Epithelial cell of esophagus (primary cell): Measurements from ENCODE around the gene CREB3L4.

ENCODE experiments used
- DNase-seq: peaks from one replicate; pipeline ENCODE4 v3.0.0; 2010; ENCODE audit warnings: low read depth
- H3K4me3 ChIP-seq: 2 replicates; pipeline ENCODE4 v1.5.1; 2011; ENCODE audit warnings: mild to moderate bottlenecking, low read length, control low read depth
- TF ChIP-seq, protein P1 (sequence below): IDR thresholded peaks from 2 replicates; pipeline ENCODE4 v1.5.1; 2011; ENCODE audit warnings: low read depth, mild to moderate bottlenecking, low read length, control low read depth, inconsistent platforms; ENCODE audit not compliant: insufficient read depth; ENCODE audit errors: missing control alignments

Gene CREB3L4

DNA sequence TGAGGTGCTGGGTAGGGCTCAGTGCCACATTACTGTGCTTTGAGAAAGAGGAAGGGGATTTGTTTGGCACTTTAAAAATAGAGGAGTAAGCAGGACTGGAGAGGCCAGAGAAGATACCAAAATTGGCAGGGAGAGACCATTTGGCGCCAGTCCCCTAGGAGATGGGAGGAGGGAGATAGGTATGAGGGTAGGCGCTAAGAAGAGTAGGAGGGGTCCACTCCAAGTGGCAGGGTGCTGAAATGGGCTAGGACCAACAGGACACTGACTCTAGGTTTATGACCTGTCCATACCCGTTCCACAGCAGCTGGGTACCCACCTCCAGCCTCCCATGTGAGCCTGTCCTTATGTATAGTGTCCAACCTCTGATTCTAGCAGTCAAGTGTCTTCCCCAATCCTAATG, 8.2 kb upstream of the CREB3L4 start:
- DNase-seq = no peak
- no peak overlapping the region for H3K4me3 ChIP-seq
- TF ChIP-seq, protein P1, sequence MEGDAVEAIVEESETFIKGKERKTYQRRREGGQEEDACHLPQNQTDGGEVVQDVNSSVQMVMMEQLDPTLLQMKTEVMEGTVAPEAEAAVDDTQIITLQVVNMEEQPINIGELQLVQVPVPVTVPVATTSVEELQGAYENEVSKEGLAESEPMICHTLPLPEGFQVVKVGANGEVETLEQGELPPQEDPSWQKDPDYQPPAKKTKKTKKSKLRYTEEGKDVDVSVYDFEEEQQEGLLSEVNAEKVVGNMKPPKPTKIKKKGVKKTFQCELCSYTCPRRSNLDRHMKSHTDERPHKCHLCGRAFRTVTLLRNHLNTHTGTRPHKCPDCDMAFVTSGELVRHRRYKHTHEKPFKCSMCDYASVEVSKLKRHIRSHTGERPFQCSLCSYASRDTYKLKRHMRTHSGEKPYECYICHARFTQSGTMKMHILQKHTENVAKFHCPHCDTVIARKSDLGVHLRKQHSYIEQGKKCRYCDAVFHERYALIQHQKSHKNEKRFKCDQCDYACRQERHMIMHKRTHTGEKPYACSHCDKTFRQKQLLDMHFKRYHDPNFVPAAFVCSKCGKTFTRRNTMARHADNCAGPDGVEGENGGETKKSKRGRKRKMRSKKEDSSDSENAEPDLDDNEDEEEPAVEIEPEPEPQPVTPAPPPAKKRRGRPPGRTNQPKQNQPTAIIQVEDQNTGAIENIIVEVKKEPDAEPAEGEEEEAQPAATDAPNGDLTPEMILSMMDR = no peak

GRCh38 chr1:153960206-153960605, 7.5 kb upstream of the CREB3L4 start:
- no peak overlapping the region for H3K4me3 ChIP-seq
- TF ChIP-seq, protein P1 = no peak
- DNase-seq = no peak

- peak overlapping the region; percentile 51 for H3K4me3 ChIP-seq
- TF ChIP-seq, protein P1 = no peak
- no peak for DNase-seq
These were observed 6.3 kb upstream of the CREB3L4 start for GRCh38 chr1:153961421-153961820.

GRCh38 chr1:153962088-153963029, 5.3 kb upstream of the CREB3L4 start:
- H3K4me3 ChIP-seq = peak overlapping the region; percentile 51
- TF ChIP-seq, protein P1 = no peak
- DNase-seq = peak; percentile 82

- peak within 1 kb of the TSS; percentile 51 for H3K4me3 ChIP-seq
- TF ChIP-seq, protein P1 = no peak
These were observed 4.5 kb upstream of the CREB3L4 start, which contains the start of gene SLC39A1 for GRCh38 chr1:153963030-153963849. Gene SLC39A1, minus strand, starts transcription at chr1:153963537. Its CDS starts 822 bp downstream, at chr1:153962715.

DNA sequence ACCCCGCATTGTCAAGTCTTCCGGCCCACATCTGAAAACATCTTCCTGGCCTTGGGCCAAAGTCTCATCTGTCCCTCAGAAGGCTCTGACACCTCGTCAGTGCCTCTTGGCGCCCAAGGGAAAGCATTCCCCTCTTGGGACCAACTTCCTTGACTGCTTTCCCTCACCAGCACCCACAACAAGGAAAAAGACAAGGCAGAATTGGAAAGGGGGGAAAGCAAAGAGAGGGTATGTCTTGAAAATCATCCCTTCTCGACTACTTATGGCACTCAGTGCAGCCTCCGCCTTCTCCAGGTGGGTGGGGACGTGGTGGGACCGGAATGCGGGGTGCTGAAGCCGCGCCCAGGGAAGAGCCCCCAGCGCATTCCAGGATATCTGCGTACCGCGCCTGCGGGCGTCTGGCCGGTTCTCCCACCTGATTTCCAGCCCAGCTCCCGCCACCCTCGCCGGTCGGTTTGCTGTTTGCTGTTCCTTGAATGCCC, 3.8 kb upstream of the CREB3L4 start:
- peak overlapping the region; percentile 51 for H3K4me3 ChIP-seq
- TF ChIP-seq, protein P1 = no peak
- DNase-seq = peak; percentile 91

More at GRCh38 chr1:153963030-153963849, 4.5 kb upstream of the CREB3L4 start, which contains the start of gene SLC39A1:
- DNase-seq = peak; percentile 98
